NK-92 (cell line): ENCODE data around the gene MAN1B1.
"Not testable (repeated sequence)": the region's sequence is repeated elsewhere in the genome, so short reads cannot be mapped to it uniquely, and the experiment has no call there.

Source experiments
- DNase-seq: peaks from one replicate; lab custom pipeline; 2025; ENCODE audit not compliant: unreplicated experiment; lab: John Stamatoyannopoulos, UW

MAN1B1 gene

GRCh38 chr9:137052998-137053943 lies 33.5 kb upstream of the MAN1B1 start:
- no peak for DNase-seq

DNA sequence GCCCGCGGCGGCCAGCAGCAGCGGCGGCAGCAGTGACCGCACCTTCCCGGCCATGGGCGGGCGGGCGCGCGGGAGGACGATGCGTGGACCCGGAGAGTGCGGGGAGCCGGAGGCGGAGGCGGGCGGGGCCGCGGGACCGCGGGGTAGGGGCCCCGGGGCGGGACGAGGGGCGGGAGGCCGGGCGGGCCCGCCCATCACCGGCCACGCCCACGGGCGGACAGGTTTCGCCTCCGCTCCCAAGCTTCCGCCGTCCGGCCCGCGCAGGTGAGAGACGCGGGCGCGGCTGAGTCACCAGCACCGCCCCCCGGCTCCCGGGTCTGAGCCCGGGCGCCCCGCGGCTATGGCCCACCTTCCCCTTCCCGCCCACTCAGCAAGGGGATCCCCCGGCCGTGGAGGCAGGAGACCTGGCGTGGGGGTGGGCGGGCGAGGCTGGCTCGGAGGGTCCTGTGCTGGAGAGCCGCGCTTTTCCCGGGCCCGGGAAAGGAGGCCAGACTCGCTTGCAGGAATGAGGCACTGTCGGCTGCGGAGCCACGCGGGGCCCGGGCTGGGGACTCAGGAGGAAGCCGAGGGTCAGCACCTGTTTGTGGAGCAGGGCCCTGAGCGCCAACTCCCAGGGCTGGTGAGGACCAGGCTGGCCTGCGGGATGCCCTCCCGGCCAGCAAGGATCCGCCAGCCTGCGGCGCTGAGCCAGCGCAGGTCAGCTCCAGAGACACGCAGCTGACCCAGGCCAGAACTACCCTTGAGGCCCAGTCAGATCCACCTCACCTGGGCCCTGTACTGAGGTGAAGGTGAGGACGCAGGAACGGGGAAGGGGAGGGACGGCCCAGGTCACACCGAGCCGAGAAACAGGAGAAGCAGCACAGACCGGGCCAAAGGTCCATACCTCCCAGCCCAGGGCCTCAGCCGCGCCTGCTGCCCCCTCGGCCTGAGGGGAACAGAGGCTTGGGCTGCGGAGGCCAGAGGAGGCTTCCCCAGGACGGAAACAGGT lies 32.5 kb upstream of the MAN1B1 start, which contains the start of gene ENTPD2:
TSS of gene ENTPD2 (minus strand) at position 118 of the 988 bp plus-strand sequence. CDS start at position 54, 64 bp downstream.
- no peak for DNase-seq

- DNase-seq, result no peak
Observed at GRCh38 chr9:137054932-137055384, 31.8 kb upstream of the MAN1B1 start.

DNA sequence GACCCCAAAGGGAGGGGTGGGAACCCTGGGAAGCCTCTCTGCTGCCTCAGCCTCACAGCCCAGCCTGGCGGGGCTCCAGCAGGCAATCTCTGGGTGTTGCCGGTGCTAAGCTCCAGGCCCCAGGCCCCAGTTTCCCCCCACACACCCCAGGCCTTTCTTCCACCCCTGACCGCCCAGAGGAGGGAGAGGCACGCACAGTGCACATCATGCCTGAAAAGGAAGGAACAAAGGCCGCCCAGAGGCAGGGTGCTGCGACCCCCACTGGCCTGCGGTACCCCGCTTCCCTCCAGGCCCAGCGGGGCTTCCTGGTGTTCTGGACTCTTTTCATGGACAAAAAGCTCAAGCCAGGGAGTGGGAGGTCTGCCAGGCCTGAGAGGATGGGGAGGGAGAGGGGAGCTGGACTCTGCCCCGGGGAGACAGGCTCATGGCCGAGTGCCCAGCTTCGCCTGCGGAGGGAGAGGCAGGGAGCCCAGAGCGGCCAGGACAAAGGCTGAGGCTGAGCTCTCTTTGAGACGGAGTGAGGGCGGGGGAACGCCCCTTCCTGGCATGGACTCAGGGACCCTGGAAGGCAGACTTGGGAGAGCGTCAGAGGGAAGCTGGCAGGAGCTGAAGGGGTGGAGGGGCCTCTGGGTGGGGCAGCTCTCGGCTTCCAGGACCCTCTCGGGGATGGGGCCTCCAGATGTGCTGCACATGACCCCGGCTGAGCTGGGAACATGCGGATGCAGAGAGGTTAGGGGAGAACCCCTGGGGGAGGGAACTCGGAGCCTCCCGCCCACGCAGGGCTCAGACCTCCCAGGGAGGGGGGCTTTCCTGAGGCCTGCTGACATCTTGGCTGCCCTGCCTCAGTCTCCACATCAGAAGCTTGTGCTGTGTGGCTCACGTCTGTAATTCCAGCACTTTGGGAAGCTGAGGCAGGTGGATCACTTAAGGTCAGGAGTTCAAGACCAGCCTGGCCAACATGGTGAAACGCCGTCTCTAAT lies 31.1 kb upstream of the MAN1B1 start:
- no peak for DNase-seq

- no peak for DNase-seq
Observed at GRCh38 chr9:137056739-137057415, 29.9 kb upstream of the MAN1B1 start.

DNA sequence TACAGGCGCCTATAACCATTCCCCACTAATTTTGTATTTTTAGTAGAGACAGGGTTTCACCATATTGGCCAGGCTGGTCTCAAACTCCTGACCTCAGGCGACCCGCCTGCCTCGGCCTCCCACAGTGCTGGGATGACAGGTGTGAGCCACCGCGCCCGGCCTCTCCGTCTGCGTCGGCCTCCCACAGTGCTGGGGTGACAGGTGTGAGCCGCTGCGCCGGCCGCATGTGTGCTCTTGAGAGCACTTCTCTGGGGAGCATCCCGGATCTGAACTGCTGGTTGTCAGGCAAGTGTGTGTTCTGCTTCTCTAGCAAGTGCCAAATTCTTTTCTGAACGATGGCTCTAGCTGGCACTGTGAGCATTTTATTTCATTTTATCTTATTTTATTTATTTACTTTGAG lies 29.2 kb upstream of the MAN1B1 start:
- DNase-seq, result no peak

DNA sequence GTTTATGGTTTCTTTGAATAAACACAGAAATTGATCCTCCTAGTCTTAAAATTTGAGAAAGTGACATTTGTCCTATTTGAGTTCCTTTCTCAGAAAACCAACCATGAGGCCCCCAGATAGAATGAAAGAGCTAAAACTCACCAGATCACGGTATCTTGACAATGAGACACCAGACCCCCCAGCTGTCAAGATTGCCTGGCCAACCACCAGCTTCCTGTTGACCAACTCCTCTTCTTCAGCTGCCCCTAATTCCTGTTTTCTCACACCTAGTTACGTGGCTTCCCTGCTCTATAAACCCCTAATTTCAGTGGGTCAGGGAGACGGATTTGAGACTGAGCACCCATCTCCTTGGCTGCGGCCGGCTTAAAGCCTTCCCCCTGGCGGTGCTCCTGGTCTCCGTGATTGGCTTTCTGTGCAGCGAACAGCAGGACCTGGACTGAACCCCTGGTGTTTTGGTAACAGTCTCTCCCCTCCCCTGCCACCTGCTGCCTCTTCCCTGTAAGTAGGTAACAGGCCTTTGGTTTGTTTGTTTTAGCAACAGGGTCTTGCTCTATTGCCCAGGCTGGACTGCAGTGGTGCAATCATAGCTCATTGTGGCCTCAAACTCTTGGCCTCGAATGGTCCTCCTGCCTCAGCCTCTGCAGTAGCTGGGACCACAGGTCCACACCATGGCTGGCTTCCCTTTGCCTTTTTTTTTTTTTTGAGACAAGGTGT lies 28.1 kb upstream of the MAN1B1 start:
- DNase-seq, result no peak

DNA sequence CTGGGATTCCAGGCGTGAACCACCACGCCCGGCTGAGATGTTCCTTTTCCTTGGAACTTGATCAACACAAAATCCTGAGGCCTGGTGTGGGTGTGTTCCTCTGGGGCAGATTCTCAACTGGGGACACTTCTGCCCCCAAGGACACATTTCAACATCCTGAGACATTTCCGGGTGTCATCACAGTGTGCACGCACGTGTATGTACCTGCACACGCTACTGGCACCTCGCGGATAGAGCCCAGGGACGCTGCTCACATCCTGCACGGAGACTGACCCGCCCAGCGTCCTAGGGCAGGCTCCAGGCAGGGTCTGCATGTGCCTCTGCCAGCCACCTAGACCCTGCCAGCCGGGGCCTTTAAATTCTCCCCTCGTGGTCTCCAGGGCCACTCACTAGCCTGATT lies 24.4 kb upstream of the MAN1B1 start:
- no peak for DNase-seq

DNA sequence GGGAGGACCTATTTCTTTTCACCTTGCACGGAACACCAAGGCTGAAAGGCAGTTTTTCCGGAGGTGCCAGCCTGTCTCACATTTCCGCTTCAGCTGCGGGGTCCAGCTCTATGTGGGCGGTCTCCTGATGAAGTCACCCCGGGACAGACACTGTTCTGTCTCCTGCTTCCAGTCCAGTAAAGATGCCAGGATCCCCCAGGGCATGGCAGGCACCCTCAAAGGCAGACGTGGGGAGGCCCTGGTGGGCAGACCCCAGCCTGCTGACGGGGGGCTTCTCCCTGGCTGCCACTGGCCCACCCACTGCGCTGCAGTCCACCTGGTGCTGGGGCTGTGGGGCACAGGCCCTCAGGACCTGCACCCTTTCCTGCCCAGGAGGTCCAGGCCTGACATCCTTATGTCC lies 24.0 kb upstream of the MAN1B1 start:
- not testable (repeated sequence) for DNase-seq

- DNase-seq, result no peak
Observed at GRCh38 chr9:137063311-137064026, 23.3 kb upstream of the MAN1B1 start.

GRCh38 chr9:137064027-137064879 lies 22.5 kb upstream of the MAN1B1 start:
- no peak for DNase-seq

DNA sequence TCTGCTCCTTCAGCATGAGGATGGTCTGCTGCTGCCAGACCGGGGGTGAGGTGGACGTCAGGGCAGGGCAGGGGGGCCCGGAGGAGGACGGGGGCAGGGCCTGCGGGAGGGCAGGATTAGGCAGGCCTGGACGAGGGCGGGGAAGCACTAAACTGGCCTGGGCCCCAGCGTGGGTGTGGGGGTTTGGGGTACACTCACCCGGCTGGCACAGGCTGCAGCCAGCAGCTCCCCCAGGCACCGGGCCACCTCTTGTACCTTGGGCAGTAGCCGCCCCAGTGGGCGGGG lies 22.0 kb upstream of the MAN1B1 start:
- no peak for DNase-seq

GRCh38 chr9:137065336-137065967 lies 21.3 kb upstream of the MAN1B1 start:
- no peak for DNase-seq

DNA sequence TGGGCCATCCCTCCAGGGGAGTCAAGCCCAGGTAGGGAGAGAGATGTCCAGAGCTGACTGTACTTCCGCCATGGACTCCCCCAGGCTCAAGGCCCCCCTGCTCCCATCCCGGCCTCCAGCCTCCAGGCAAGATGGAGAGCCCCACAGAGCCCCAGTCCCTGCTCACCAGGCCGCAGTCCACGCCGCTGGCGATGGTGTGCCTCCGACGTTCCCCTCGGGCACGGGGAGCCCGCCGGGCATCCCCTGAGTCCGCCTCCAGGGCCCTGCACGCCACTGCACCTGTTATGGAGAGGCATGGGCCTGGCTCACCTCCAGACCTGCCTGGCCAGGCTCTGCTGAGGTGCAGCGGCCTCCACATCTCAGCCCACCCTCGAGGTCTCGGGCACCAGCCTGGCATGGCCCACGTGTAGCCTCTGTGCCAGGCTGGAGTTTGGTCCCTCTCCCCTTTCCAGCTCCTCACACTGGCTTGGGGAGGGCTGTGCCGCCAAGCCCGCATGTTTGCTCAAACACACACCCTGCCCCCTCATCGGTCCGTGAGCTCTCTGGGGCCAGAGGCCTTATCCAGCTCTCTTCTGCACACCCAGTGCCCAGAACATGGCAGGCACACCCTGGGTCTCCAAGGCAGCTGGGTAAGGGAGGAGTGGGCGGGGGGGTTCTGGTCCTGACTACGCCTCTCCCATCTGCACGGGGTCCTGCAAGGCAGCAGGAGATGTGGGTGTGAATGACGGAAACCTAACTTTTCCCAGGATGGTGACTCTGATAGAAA lies 20.5 kb upstream of the MAN1B1 start:
- no peak for DNase-seq

DNA sequence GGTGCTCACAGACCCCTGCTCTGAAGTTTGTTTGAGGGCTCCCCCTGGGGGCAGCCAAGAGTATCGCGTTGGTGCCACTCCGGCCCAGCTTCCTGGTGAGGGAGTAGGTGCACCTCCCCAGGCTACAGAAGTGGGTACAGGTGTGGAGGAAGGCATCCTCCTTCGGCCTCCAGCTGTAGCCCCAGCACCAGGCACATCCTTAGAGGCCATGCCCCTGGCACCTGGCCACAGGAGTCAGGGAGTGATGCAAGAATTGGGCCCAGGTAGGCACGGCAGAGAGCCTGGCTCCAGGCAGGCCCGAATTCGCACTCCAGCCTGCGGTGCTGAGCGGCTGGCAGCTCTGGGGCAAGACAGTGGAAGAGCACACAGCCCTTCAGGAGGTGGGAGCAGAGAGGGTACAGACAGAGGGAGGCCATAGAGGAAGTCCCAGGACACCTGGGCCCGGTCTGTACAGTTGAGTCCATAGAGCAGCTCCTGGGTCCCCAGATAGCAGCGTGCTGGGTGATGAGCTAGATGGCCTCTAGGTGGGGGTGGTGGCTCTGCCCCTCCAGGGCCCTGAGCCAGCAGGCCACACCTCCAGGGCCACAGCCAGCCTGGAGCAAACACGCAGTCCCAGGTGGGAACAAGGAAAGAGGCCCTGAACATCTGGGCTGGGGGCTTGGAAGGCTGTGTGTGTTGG lies 18.8 kb upstream of the MAN1B1 start:
- no peak for DNase-seq
